Muscle layer of colon (tissue), 2 donors: ENCODE measurements around the gene HSDL1.

Experiments used
- H3K27ac ChIP-seq: one replicate; pipeline ENCODE4 v1.7.0; 2013; ENCODE audit warnings: low read depth, mild to moderate bottlenecking, low read length, moderate library complexity
- H3K27me3 ChIP-seq, 2 donors: one replicate each; pipeline ENCODE4 v1.7.0; 2013; ENCODE audit warnings: low read length in 2 of 2, mild to moderate bottlenecking in 2 of 2; ENCODE audit not compliant: insufficient read depth in 2 of 2, control insufficient read depth in 1 of 2
- H3K36me3 ChIP-seq: one replicate; pipeline ENCODE4 v1.7.0; 2013; ENCODE audit warnings: mild to moderate bottlenecking, low read length; ENCODE audit not compliant: insufficient read depth
- H3K4me1 ChIP-seq: one replicate; pipeline ENCODE4 v1.7.0; 2013; ENCODE audit warnings: mild to moderate bottlenecking, low read length; ENCODE audit not compliant: insufficient read depth
- H3K4me3 ChIP-seq, 2 donors: one replicate each; pipeline ENCODE4 v1.7.0; 2013; ENCODE audit warnings: low read length in 2 of 2, low read depth in 1 of 2, mild to moderate bottlenecking in 1 of 2, moderate library complexity in 1 of 2
- H3K9ac ChIP-seq: one replicate; pipeline ENCODE4 v1.7.0; 2013; ENCODE audit warnings: low read length
- H3K9me3 ChIP-seq: one replicate; pipeline ENCODE4 v1.7.0; 2013; ENCODE audit warnings: mild to moderate bottlenecking, low read length
- donor health status: abdominal sarcoma.
- donor health status: Adenocarcinoma of cecum.

HSDL1 gene

DNA sequence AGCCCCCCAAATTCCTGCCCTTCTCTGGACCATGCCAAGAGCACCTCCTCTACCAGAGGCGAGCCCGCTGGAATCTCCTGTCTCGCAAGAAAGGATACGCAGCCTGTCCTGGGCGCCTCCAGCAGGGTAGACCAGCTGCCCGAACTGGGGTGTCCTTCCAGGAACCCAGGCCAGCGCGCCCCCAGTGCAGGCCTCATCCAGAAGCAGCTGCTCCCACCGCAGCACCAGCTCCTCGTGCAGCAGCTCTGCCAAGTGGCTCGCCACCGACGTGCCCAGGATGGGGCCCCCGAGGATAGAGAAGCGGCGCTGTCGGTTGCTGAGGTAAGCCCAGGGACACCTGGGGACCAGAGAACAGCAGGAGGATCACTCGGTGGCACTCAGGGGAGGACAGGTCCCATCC is 37.1 kb upstream of the HSDL1 start:
- Histone ChIP-seq H3K27me3 (no peaks in the 10 kb centered on the region), H3K4me3 (no peak overlapping the region), H3K9me3 (no peaks in the 10 kb centered on the region), H3K36me3 (peaks cover 33% of the 10 kb centered on the region), H3K9ac (no peak overlapping the region), H3K4me1 (peaks cover 21% of the 10 kb centered on the region), H3K27ac (no peak overlapping the region)

DNA sequence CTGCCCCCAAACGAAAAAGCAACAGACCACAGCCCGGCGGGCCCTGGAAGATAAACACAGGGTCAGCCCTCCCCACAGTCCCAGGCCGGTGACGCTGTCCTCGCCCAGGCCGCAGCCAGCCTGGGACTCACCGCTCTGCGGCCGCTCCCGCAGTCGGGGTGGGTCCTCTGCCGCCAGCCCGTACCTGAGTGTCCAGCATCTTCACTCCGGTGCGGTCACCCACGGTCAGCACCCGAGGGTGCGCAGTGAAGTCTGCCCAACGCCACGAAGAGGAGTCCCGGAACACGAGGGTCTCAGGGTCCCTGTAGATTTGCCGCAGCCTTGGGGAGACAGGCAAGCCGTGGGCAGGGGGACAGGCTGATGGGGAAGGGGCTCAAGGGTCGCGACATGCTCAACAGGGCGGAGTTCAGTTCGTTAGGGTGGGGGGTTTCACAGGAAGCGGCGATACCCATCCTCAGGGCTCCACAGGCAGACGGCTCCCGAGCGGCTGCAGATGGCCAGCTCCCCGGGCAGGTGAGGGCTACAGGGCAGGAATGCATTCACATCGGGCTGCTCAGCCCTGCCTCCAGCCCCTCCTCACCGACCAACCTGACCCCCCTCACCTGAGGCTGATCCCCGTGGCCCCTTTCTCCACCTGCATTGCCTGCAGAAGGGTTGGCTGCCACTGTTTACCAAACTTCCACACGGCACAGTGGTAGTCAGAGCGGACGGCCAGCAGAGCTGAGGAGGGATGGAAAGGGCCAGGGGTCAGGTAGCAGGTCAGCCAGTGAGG is 36.4 kb upstream of the HSDL1 start:
- H3K27me3 ChIP-seq: no peaks in the 10 kb centered on the region
- H3K4me1 ChIP-seq: peaks cover 28% of the 10 kb centered on the region
- no peak overlapping the region for H3K4me3 ChIP-seq
- no peak overlapping the region for H3K9ac ChIP-seq
- H3K9me3 ChIP-seq: no peaks in the 10 kb centered on the region
- H3K36me3 ChIP-seq: peaks cover 33% of the 10 kb centered on the region
- H3K27ac ChIP-seq: no peak overlapping the region

DNA sequence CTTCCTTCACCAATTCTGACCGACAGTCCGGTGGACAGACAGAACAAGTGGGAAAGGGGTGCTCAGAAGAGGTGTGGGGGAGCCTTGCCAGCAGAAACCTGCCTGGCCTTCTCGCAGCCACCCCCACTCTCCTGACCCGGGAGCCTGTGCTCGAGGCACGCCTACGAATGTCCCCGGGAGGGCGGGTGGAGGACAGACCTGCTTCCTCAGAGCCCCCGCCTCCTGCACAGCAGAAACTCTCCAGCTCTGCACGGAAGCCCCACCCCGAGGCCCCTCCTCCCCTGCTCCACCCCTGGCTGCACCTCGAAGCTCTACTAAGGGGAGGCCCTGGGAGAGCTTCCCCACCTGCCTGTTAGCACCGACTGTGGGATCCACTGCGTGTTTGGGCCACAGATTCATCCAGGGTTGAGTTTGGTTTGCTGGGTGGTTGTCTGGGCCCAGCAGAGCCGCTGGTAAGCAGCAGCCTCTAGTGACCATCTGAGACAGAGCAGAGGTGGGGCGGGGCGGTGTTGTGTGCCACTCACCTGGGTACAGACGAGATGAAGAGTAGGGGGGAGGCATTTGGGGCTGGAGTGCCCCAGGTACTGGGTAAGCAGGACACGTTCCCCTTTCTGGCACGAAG is 35.7 kb upstream of the HSDL1 start:
- Histone ChIP-seq H3K36me3 (peaks cover 33% of the 10 kb centered on the region), H3K9ac (no peak overlapping the region), H3K27ac (no peak overlapping the region), H3K9me3 (no peaks in the 10 kb centered on the region), H3K4me1 (peaks cover 22% of the 10 kb centered on the region), H3K4me3 (no peak overlapping the region), H3K27me3 (no peaks in the 10 kb centered on the region)

DNA sequence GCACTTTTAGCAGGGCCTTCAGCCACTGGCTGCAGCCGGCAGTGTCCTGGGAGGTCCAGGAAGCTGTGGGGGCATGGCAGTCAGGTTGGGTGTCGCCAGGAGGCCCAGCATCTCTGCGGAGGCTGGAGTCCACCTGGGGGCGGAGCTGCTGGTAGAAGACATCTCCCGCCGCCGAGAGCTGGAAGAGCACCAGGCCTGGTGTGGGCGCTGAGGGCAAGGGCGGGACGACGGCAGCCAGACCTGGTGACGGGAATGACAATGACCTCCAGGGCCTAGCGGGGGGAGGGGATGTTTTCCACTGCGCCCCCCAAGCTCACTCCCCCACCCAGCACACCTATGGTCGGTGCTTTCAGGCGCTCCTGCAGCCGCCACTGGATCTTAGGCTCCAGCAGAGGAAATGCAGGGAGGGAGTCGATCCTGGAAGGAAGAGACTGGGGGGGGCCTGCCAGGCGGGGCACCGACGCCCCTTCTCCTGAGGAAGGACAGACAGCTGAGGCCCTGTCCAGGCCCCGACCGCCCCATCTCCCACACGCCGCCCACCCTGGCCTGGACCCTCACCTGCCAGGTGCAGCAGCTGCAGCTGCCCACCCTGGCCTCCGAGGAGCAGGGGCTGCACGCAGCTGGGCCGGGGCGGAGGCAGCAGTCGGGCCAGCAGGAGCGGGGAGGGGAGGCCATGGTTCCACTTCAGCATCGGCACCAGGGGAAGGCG is 34.8 kb upstream of the HSDL1 start:
- H3K27me3 ChIP-seq: no peaks in the 10 kb centered on the region
- H3K27ac ChIP-seq: no peak overlapping the region
- H3K4me3 ChIP-seq: no peak overlapping the region
- no peaks in the 10 kb centered on the region for H3K9me3 ChIP-seq
- peaks cover 21% of the 10 kb centered on the region for H3K4me1 ChIP-seq
- H3K36me3 ChIP-seq: peaks cover 33% of the 10 kb centered on the region
- no peak overlapping the region for H3K9ac ChIP-seq

DNA sequence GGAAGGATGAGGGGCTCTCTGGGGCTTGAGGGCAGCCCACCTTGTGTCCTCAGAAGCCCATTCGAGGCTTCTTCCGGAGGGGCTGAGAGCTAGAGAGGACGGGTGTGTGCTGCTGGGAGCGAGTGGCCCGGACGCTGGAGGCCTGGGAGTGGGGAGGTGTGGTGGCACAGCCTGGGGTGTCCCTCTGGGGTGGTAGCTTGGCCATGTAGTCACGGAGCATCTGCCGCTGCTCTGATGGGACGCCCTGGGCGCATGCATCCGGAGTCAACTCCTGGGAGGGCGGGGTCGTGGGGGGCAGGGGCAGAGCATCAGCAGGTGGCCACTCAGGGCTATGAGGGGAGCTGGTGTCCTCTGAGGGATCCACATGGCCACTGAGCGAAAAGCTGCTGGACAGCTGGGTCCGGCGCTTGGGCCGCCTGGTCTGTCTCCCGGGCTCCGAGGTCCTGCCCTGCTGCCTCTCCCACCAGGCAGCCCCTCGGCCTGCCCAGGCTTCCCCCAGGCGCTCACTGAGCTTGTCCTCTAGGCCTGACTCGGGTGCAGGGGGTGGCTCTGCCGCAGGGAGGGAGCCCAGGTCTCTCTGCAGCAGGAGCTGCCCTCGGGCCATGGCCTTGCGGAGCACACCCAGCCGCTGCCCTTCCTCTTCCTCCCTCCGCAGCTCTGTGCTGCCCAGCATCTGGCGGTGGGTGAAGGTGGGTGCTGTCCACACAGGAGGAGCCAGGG is 34.1 kb upstream of the HSDL1 start:
- peaks cover 21% of the 10 kb centered on the region for H3K4me1 ChIP-seq
- no peaks in the 10 kb centered on the region for H3K27me3 ChIP-seq
- no peaks in the 10 kb centered on the region for H3K9me3 ChIP-seq
- no peak overlapping the region for H3K27ac ChIP-seq
- peaks cover 33% of the 10 kb centered on the region for H3K36me3 ChIP-seq
- H3K9ac ChIP-seq: no peak overlapping the region
- no peak overlapping the region for H3K4me3 ChIP-seq

DNA sequence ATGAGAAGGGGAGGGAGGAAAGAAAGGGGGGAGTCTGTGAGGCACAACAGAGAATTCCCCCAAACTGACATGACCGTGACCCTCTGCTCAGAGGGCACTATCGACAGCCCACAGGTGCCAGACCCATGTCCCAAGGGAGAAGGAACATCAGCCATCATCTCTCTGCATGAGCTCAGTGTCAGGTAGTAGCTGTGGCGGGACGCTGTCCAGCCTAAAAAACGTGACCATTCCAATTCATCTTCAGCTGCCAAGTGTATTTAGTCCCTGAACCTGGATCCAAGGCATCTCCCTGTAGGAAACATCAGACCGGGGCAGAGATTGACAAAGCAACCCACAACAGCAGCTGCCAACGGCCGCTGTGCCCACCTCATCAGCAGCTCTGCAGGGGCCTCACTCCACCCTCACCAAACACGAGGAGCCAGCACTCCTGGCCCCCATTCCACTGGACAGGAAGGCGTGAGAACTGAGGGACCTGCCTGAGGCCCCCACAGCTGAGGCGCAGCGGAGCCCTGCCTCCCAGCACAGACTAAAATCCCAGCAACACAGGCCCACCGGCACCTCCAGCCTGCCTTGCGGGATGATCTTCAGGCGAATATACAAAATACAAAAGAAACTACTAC is 33.3 kb upstream of the HSDL1 start:
- H3K27me3 ChIP-seq: no peaks in the 10 kb centered on the region
- peaks cover 33% of the 10 kb centered on the region for H3K36me3 ChIP-seq
- H3K9me3 ChIP-seq: no peaks in the 10 kb centered on the region
- peak overlapping the region; percentile 32 for H3K27ac ChIP-seq
- no peak overlapping the region for H3K4me3 ChIP-seq
- no peak overlapping the region for H3K9ac ChIP-seq
- peaks cover 21% of the 10 kb centered on the region for H3K4me1 ChIP-seq

DNA sequence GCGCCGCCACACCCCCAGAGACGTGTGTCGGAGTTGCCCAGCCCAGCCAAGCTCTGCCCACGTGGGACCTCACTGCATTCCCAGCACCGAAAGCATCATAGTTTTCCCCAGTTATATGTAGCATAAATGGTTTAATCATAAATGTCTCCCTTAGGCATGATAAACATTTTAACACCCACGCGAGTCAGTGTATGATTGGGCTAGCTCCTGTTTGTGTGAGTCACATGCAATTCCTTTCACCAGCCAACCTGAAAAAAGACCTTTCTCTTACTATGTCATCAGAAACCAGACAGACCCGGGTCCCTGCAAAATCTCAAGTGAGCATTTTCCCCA is 32.7 kb upstream of the HSDL1 start:
- Histone ChIP-seq H3K27me3 (no peaks in the 10 kb centered on the region), H3K27ac (peak overlapping the region; percentile 32), H3K9me3 (no peaks in the 10 kb centered on the region), H3K4me1 (peaks cover 21% of the 10 kb centered on the region), H3K4me3 (no peak overlapping the region), H3K36me3 (peaks cover 28% of the 10 kb centered on the region), H3K9ac (no peak overlapping the region)

DNA sequence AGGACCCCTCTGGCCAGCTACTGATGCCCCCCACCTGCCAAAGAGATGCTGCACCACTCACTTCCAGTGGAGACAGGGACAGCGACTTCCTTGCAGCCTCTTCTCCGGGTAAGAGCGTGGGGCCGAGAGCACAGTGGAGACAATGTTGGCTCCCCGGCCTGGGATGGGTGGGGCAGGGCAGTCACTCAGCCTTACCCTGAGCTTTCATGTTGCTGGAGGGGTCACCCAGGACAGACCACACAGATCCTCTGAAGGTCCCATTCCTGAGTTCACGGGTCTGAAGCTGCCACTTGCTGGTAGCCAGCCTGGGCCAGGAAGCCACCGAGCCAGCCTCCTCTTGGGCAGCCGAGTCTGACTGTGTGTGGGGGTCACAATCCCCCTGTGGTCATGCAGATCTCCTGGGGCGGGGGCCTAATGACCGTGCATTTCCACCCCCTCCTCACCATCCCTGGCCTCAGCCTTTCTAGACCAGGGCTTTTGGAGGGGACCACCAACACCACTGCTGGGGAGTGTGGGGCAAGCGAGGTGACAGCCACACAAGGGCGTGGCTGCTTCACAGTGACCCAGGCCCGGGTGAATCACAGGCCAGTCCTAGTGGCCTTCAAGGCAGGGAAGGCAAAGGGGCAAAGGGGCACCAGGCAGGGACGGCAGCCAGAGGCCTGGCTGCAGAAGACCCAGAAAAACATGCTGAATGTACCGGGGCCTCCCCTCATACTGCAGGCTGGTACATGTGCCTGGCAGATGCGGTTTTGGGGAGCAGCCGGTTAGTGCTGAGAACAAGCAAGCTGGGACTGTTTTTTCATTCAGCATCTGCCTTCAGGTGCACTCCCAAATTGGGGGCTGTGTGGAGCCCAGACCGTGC is 31.4 kb upstream of the HSDL1 start:
- H3K9me3 ChIP-seq: no peaks in the 10 kb centered on the region
- H3K4me1 ChIP-seq: peaks cover 21% of the 10 kb centered on the region
- no peaks in the 10 kb centered on the region for H3K27me3 ChIP-seq
- peaks cover 17% of the 10 kb centered on the region for H3K36me3 ChIP-seq
- peak overlapping the region; percentile 32 for H3K27ac ChIP-seq
- no peak overlapping the region for H3K4me3 ChIP-seq
- no peak overlapping the region for H3K9ac ChIP-seq

DNA sequence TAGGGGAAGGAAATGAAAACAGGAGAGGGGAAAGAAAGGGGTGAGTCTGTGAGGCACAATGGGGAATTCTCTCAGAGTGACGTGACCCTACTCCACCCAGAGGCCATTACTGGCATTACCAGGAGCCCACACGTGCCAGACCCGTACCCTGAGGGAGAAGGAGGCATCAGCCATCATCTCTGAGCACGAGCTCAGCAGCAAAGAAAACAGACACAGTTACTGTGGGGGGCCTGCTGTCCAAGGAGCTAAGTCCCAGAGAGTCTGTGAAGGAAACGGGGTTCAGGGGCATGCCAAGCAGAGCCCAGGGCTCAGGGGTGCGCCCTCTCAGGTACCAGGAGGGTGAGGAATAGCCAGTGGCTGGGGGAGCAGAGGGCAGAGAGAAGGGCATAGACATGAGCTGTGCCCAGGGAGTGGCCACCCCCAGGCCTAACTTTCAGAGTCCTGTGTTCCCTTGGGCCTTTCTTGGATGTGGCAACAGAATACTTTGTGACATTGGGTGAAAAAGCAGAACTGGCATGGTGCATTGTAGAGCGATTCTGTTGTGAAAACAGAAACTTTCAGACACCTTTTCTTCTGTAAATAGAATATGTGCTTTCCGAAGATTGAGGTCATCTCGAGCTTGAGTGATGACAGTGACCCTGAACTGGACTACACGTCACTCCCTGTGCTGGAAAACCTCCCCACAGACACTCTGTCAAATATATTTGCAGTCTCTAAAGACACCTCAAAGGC is 30.5 kb upstream of the HSDL1 start:
- Histone ChIP-seq H3K9me3 (no peaks in the 10 kb centered on the region), H3K4me1 (peaks cover 21% of the 10 kb centered on the region), H3K36me3 (peaks cover 9% of the 10 kb centered on the region), H3K27ac (no peak overlapping the region), H3K4me3 (no peak overlapping the region), H3K9ac (no peak overlapping the region), H3K27me3 (no peaks in the 10 kb centered on the region)

DNA sequence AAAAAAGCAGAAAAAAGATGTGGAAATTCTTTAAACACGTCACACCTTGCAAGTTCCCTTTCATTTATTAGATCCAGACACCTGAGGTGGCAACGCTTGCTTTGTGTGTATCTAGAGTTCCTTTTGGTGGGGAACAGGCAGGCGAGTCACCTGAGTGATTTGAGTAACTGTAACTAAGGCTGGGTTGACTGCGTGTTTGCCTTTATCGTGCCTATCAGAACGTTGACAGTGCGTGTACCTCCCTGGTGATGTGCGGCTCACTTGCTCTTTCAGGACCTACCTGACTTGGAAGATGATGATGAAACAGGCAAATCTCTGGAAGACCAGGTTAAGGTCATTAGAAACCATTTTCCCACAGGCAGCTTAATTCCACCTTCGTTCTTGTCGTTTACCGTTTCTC is 29.4 kb upstream of the HSDL1 start:
- Histone ChIP-seq H3K27ac (no peak overlapping the region), H3K9me3 (no peaks in the 10 kb centered on the region), H3K4me1 (peaks cover 21% of the 10 kb centered on the region), H3K36me3 (peaks cover 5% of the 10 kb centered on the region), H3K4me3 (no peak overlapping the region), H3K27me3 (no peaks in the 10 kb centered on the region), H3K9ac (no peak overlapping the region)
